OCI-LY1 (cell line): ENCODE data around the gene CNTD1.
"Not testable (repeated sequence)": the region's sequence is repeated elsewhere in the genome, so short reads cannot be mapped to it uniquely, and the experiment has no call there.

Source experiments
- H2AFZ ChIP-seq: fragments of 200-600 bp; sonication (generic), shearing (Covaris generic); 2 replicates; pipeline ENCODE4 v1.6.0; 2014; ENCODE audit warnings: antibody characterized with exemption, mild to moderate bottlenecking, low read length
- H3F3A ChIP-seq: fragments of 200-600 bp; sonication (generic), shearing (Covaris generic); 2 replicates; pipeline ENCODE4 v1.6.0; 2014; ENCODE audit warnings: mild to moderate bottlenecking, antibody characterized with exemption, low read length, moderate library complexity; ENCODE audit not compliant: insufficient read depth
- H3K27ac ChIP-seq: fragments of 200-600 bp; sonication (generic); 2 replicates; pipeline ENCODE4 v1.5.1; 2014; ENCODE audit warnings: low read length, mixed run types, mild to moderate bottlenecking, low read depth; ENCODE audit not compliant: poor library complexity, severe bottlenecking
- H3K27me3 ChIP-seq: fragments of 200-600 bp; sonication (generic); 2 replicates; pipeline ENCODE4 v1.6.0; 2014; ENCODE audit warnings: antibody characterized with exemption, mild to moderate bottlenecking, low read length, moderate library complexity; ENCODE audit not compliant: insufficient read depth
- H3K36me3 ChIP-seq: fragments of 200-600 bp; sonication (generic); 2 replicates; pipeline ENCODE4 v1.6.1; 2014; ENCODE audit warnings: mild to moderate bottlenecking, antibody characterized with exemption, low read length, moderate library complexity, mixed read lengths; ENCODE audit not compliant: insufficient read depth
- H3K4me1 ChIP-seq: fragments of 200-600 bp; sonication (generic); 2 replicates; pipeline ENCODE4 v1.5.1; 2014; ENCODE audit warnings: mild to moderate bottlenecking, low read length, moderate library complexity; ENCODE audit not compliant: insufficient read depth, severe bottlenecking
- H3K4me2 ChIP-seq: fragments of 200-600 bp; sonication (generic), shearing (Covaris generic); 2 replicates; pipeline ENCODE4 v1.6.1; 2014; ENCODE audit warnings: low read length
- H3K4me3 ChIP-seq: fragments of 200-600 bp; sonication (generic); 2 replicates; pipeline ENCODE4 v1.5.1; 2014; ENCODE audit warnings: low read length, low read depth, mild to moderate bottlenecking, mixed read lengths; ENCODE audit not compliant: poor library complexity, severe bottlenecking
- H3K79me2 ChIP-seq: fragments of 200-600 bp; shearing (Covaris generic); 2 replicates; pipeline ENCODE4 v1.6.1; 2016; ENCODE audit warnings: mixed run types, low read length, mixed read lengths; ENCODE audit not compliant: insufficient read depth
- H3K9ac ChIP-seq: fragments of 200-600 bp; sonication (generic), shearing (Covaris generic); 2 replicates; pipeline ENCODE4 v1.6.1; 2014; ENCODE audit warnings: mild to moderate bottlenecking, low read length, mixed read lengths
- H3K9me2 ChIP-seq: fragments of 200-600 bp; sonication (generic), shearing (Covaris generic); 2 replicates; pipeline ENCODE4 v1.6.1; 2014; ENCODE audit warnings: low read depth, mild to moderate bottlenecking, low read length, mixed read lengths
- H3K9me3 ChIP-seq: fragments of 200-600 bp; shearing (Covaris generic); 2 replicates; pipeline ENCODE4 v1.6.1; 2014; ENCODE audit warnings: low read length, mixed read lengths
- H4K20me1 ChIP-seq: fragments of 200-600 bp; sonication (generic), shearing (Covaris generic); 2 replicates; pipeline ENCODE4 v1.6.0; 2016; ENCODE audit warnings: mild to moderate bottlenecking, low read length; ENCODE audit not compliant: insufficient read depth
- EZH2 ChIP-seq: fragments of 200-600 bp; sonication (generic), shearing (Covaris generic); IDR thresholded peaks from 2 replicates; pipeline ENCODE4 v1.8.0; 2017; ENCODE audit warnings: borderline replicate concordance, mixed run types, mild to moderate bottlenecking, antibody characterized with exemption, low read length, moderate library complexity, mixed read lengths
- TF ChIP-seq, protein P1 (sequence below): fragments of 200-600 bp; sonication (generic), shearing (Covaris generic); IDR thresholded peaks from 2 replicates; pipeline ENCODE4 v1.5.1; 2017; ENCODE audit warnings: mild to moderate bottlenecking, antibody characterized with exemption, low read length, moderate library complexity, mixed read lengths

Gene CNTD1

DNA sequence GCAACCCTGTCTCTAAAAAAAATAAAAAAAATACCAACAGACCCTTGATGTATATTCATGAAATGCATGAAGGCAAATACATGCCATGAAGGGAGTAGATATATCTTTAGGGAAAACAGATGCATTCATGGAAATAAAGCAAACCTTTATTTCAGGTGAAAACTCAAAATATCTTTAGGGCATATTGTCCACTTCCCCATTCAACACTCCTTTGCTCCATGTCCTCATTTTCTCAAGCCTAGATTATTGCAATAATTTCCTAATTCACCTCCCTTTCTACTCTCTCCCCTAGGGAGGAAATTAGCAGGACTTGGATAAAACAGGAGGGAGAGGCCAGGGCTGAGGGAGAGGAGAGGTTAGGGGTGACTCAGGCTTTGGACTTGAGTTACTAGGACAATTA, 31.1 kb upstream of the CNTD1 start:
- TF ChIP-seq, protein P1, sequence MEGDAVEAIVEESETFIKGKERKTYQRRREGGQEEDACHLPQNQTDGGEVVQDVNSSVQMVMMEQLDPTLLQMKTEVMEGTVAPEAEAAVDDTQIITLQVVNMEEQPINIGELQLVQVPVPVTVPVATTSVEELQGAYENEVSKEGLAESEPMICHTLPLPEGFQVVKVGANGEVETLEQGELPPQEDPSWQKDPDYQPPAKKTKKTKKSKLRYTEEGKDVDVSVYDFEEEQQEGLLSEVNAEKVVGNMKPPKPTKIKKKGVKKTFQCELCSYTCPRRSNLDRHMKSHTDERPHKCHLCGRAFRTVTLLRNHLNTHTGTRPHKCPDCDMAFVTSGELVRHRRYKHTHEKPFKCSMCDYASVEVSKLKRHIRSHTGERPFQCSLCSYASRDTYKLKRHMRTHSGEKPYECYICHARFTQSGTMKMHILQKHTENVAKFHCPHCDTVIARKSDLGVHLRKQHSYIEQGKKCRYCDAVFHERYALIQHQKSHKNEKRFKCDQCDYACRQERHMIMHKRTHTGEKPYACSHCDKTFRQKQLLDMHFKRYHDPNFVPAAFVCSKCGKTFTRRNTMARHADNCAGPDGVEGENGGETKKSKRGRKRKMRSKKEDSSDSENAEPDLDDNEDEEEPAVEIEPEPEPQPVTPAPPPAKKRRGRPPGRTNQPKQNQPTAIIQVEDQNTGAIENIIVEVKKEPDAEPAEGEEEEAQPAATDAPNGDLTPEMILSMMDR, result no peak
- TF ChIP-seq EZH2, result no peak
- no peak overlapping the region for H3K27ac ChIP-seq
- H3K9ac ChIP-seq, result no peak overlapping the region
- no peak overlapping the region for H2AFZ ChIP-seq
- H3K9me2 ChIP-seq, result no peaks in the 10 kb centered on the region
- no peaks in the 10 kb centered on the region for H3K36me3 ChIP-seq
- no peak overlapping the region for H3K4me2 ChIP-seq
- no peaks in the 10 kb centered on the region for H3K9me3 ChIP-seq
- no peaks in the 10 kb centered on the region for H3K27me3 ChIP-seq
- peaks cover 1% of the 10 kb centered on the region for H3K4me1 ChIP-seq
- no peaks in the 10 kb centered on the region for H3F3A ChIP-seq
- no peaks in the 10 kb centered on the region for H4K20me1 ChIP-seq
- H3K4me3 ChIP-seq, result no peak overlapping the region
- H3K79me2 ChIP-seq, result no peaks in the 10 kb centered on the region

DNA sequence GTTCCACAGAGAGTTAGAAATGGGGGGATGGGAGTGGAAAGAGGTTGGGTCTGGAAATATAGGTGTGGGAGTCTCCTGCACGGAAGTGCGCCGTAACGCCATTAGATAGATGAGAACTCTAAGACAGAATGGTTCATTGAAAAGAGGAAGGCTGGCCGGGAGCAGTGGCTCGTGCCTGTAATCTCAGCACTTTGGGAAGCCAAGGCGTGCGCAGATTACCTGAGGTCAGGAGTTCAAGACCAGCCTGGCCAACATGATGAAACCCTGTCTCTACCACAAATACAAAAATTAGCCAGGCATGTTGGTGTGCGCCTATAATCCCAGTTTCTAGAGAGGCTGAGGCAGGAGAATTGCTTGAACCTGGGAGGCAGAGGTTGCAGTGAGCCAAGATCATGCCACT, 30.7 kb upstream of the CNTD1 start:
- not testable (repeated sequence) for H3K27me3 ChIP-seq, H3F3A ChIP-seq, H3K36me3 ChIP-seq, H3K79me2 ChIP-seq, H3K4me2 ChIP-seq, H3K9me2 ChIP-seq, H3K4me3 ChIP-seq, H2AFZ ChIP-seq, H3K9me3 ChIP-seq, H3K27ac ChIP-seq, H3K4me1 ChIP-seq, H4K20me1 ChIP-seq, H3K9ac ChIP-seq

DNA sequence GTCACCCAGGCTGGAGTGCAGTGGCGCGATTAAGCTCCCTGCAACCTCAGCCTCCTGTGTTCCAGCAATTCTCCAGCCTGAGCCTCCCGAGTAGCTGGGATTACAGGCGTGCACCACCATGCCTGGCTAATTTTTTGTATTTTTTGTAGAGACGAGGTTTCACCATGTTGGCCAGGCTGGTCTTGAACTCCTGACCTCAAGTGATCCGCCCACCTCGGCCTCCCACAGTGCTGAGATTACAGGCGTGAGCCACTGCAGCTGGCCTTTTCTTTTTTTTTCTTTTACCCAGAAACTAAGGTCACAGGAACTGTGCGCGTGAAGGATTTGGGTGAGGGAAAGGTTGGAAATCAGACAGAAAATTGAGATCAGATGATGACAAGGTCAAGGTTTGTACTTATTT, 28.7 kb upstream of the CNTD1 start:
- H2AFZ ChIP-seq, H4K20me1 ChIP-seq, H3K36me3 ChIP-seq, H3K9ac ChIP-seq, H3K4me2 ChIP-seq, H3K27ac ChIP-seq, H3K79me2 ChIP-seq, H3F3A ChIP-seq, H3K27me3 ChIP-seq, H3K4me3 ChIP-seq, H3K9me3 ChIP-seq, H3K9me2 ChIP-seq: not testable (repeated sequence)
- H3K4me1 ChIP-seq, result peaks cover 15% of the 10 kb centered on the region

DNA sequence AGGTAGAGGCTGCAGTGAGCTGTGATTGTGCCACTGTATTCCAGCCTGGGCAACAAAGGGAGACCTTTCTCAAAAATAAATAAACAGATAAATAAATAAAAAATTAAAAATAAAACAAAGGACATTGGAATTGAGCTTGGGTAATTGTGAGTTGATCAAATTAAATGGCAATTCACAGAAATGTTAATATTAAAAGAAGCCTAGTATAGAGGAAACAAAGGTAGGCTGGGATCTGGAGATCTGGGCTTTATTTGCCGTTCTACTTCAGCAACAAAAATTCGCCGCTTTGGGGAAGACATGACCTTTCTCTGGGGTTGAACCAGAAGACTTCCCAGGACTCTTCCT, 25.7 kb upstream of the CNTD1 start:
- peaks cover 15% of the 10 kb centered on the region for H3K4me1 ChIP-seq
- H3K79me2 ChIP-seq, result no peaks in the 10 kb centered on the region
- H3K27ac ChIP-seq, result no peak overlapping the region
- peak overlapping the region; percentile 98 for H2AFZ ChIP-seq
- no peaks in the 10 kb centered on the region for H4K20me1 ChIP-seq
- no peaks in the 10 kb centered on the region for H3K27me3 ChIP-seq
- H3K9me3 ChIP-seq, result no peaks in the 10 kb centered on the region
- peak overlapping the region; percentile 95 for H3K9ac ChIP-seq
- TF ChIP-seq EZH2, result no peak
- TF ChIP-seq, protein P1, result no peak
- H3K36me3 ChIP-seq, result peaks cover 25% of the 10 kb centered on the region
- H3K9me2 ChIP-seq, result no peaks in the 10 kb centered on the region
- peak overlapping the region; percentile 68 for H3K4me2 ChIP-seq
- peak overlapping the region; percentile 96 for H3K4me3 ChIP-seq
- H3F3A ChIP-seq, result no peaks in the 10 kb centered on the region
